HepG2 (cell line): Measurements from ENCODE around the gene FASTK. TPM values are rescaled to one million over a fixed set of nuclear protein-coding genes. Genes with fewer than 3 reads are reported as not detected.
A peak's percentile ranks its signal among the peaks of the same experiment; 100 is the strongest.

Source experiments
- ARID3A ChIP-seq: IDR thresholded peaks from 2 replicates; pipeline ENCODE4 v1.6.1; 2012; ENCODE audit warnings: low read depth, low read length, improper control_type of control experiment
- CEBPZ ChIP-seq: IDR thresholded peaks from 2 replicates; pipeline ENCODE4 v1.6.1; 2012; ENCODE audit warnings: low read length, improper control_type of control experiment
- EEA1 ChIP-seq: sonication (generic); formaldehyde crosslinking; IDR thresholded peaks from 2 replicates; pipeline ENCODE4 v1.5.1; 2020; ENCODE audit warnings: mild to moderate bottlenecking, missing genetic modification reagents, borderline replicate concordance
- EHMT2 ChIP-seq: fragments of 200-600 bp; sonication (generic); IDR thresholded peaks from 2 replicates; pipeline ENCODE4 v1.7.0; 2017; ENCODE audit warnings: antibody characterized with exemption, low read depth, low read length, borderline replicate concordance
- FIP1L1 ChIP-seq: fragments of 200-400 bp; formaldehyde crosslinking; IDR thresholded peaks from 2 replicates; pipeline ENCODE4 v1.6.1; 2018; ENCODE audit warnings: low read depth, mild to moderate bottlenecking, low read length, moderate library complexity, borderline replicate concordance; ENCODE audit not compliant: insufficient read depth
- GATAD2A ChIP-seq: IDR thresholded peaks from 2 replicates; pipeline ENCODE4 v1.6.1; 2016
- HOXA5 ChIP-seq: sonication (generic); formaldehyde crosslinking; IDR thresholded peaks from 2 replicates; pipeline ENCODE4 v1.4.0; 2020; ENCODE audit warnings: missing genetic modification reagents
- MXD4 ChIP-seq: IDR thresholded peaks from 2 replicates; pipeline ENCODE4 v1.6.1; 2016; ENCODE audit warnings: mild to moderate bottlenecking, missing biosample characterization, missing genetic modification reagents
- NONO ChIP-seq, 2 experiments: fragments of 450-650 bp in 1 of 2; sonication (generic) in 1 of 2; formaldehyde crosslinking in 1 of 2; IDR thresholded peaks in 1 of 2; conservative IDR thresholded peaks in 1 of 2; 2 replicates each; pipeline versions ENCODE4 v1.6.1 to v1.8.0; 2017 to 2022; ENCODE audit warnings: mild to moderate bottlenecking in 1 of 2, missing genetic modification reagents in 1 of 2, moderate library complexity in 1 of 2
- PAWR ChIP-seq: sonication (generic); formaldehyde crosslinking; IDR thresholded peaks from 2 replicates; pipeline ENCODE4 v1.4.0; 2020; ENCODE audit warnings: missing genetic modification reagents, mild to moderate bottlenecking, borderline replicate concordance
- PCBP2 ChIP-seq: fragments of 200-400 bp; formaldehyde crosslinking; optimal IDR thresholded peaks from 2 replicates; pipeline ENCODE3; 2018; ENCODE audit warnings: low read length, low read depth; ENCODE audit not compliant: poor library complexity, severe bottlenecking
- PHF8 ChIP-seq: sonication (generic); formaldehyde crosslinking; IDR thresholded peaks from 2 replicates; pipeline ENCODE4 v1.5.0; 2020; ENCODE audit warnings: missing genetic modification reagents
- RBAK ChIP-seq: sonication (generic); formaldehyde crosslinking; IDR thresholded peaks from 2 replicates; pipeline ENCODE4 v1.5.1; 2020; ENCODE audit warnings: mild to moderate bottlenecking, missing genetic modification reagents
- SAFB2 ChIP-seq: sonication (generic); formaldehyde crosslinking; IDR thresholded peaks from 2 replicates; pipeline ENCODE4 v1.5.1; 2020; ENCODE audit warnings: missing genetic modification reagents, low read depth, mild to moderate bottlenecking, borderline replicate concordance
- SRF ChIP-seq: IDR thresholded peaks from 2 replicates; pipeline ENCODE4 v1.6.1; 2011; ENCODE audit warnings: mild to moderate bottlenecking, low read depth, low read length, moderate library complexity
- STAG1 ChIP-seq: sonication (generic); formaldehyde crosslinking; IDR thresholded peaks from 2 replicates; pipeline ENCODE4 v1.4.0; 2020; ENCODE audit warnings: missing genetic modification reagents
- ZNF326 ChIP-seq: sonication (generic); formaldehyde crosslinking; IDR thresholded peaks from 2 replicates; pipeline ENCODE4 v1.4.0; 2020; ENCODE audit warnings: missing genetic modification reagents, borderline replicate concordance
- ZNF33A ChIP-seq: sonication (generic); formaldehyde crosslinking; IDR thresholded peaks from 2 replicates; pipeline ENCODE4 v1.5.1; 2020; ENCODE audit warnings: missing genetic modification reagents, mild to moderate bottlenecking, moderate library complexity, borderline replicate concordance
- ZNF430 ChIP-seq: sonication (generic); formaldehyde crosslinking; IDR thresholded peaks from 2 replicates; pipeline ENCODE4 v1.9.0; 2021; ENCODE audit warnings: mild to moderate bottlenecking, missing genetic modification reagents
- ZNF451 ChIP-seq: sonication (generic); formaldehyde crosslinking; IDR thresholded peaks from 2 replicates; pipeline ENCODE4 v1.5.0; 2020; ENCODE audit warnings: mild to moderate bottlenecking, missing genetic modification reagents
- ZNF510 ChIP-seq: sonication (generic); formaldehyde crosslinking; IDR thresholded peaks from 2 replicates; pipeline ENCODE4 v1.4.0; 2020; ENCODE audit warnings: low read depth, mild to moderate bottlenecking, missing genetic modification reagents
- ZNF639 ChIP-seq: conservative IDR thresholded peaks from 2 replicates; pipeline ENCODE4 v1.6.1; 2018; ENCODE audit warnings: missing genetic modification reagents
- ZNF768 ChIP-seq: sonication (generic); formaldehyde crosslinking; IDR thresholded peaks from 2 replicates; pipeline ENCODE4 v1.4.0; 2020; ENCODE audit warnings: missing genetic modification reagents
- ZNF782 ChIP-seq: sonication (generic); formaldehyde crosslinking; IDR thresholded peaks from 2 replicates; pipeline ENCODE4 v1.4.0; 2020; ENCODE audit warnings: missing genetic modification reagents, mild to moderate bottlenecking, borderline replicate concordance
- polyA plus RNA-seq, 8 experiments: library from polyadenylated mRNA; depleted of rRNA in 3 of 8; stranded (reverse) in 7 of 8; unstranded in 1 of 8; fragments of >200 nt; fragmentation: Illumina TruSeq in 4 of 8; extraction: Trizol in 4 of 8; gene quantifications; 2 replicates each; pipeline versions ENCODE4 v1.2.1 to v1.2.3, GENCODE V29; 2011 to 2016; ENCODE audit warnings: low read depth in 4 of 8, missing spikeins in 1 of 8, mixed read lengths in 1 of 8; ENCODE audit not compliant: insufficient read depth in 1 of 8
- total RNA-seq, 5 experiments: library from RNA; depleted of rRNA; stranded (reverse); fragments of >200 nt; fragmentation: Illumina TruSeq; extraction: Trizol; gene quantifications; 2 replicates each; pipeline ENCODE4 v1.2.3, GENCODE V29; 2016; ENCODE audit warnings: low read depth in 1 of 5

FASTK gene
- total and polyA plus RNA-seq, 2 of the 13 experiments (the other 11 are each of a cell fraction or from before 2014, with no cell fraction given): 52.9 to 55.7 TPM

- TF ChIP-seq PAWR (CRISPR knock-in tag) (no peak), STAG1 (CRISPR knock-in tag) (no peak), ARID3A (0 out of 2 replicates have a peak, but pooled peaks have one; percentile 30), SRF (no peak), ZNF430 (CRISPR knock-in tag) (peak; percentile 25; the same call in 1 of the 2 replicates), ZNF33A (no peak), ZNF639 (CRISPR knock-in tag) (no peak), CEBPZ (no peak), ZNF768 (CRISPR knock-in tag) (no peak), EHMT2 (no peak), RBAK (CRISPR knock-in tag) (no peak), ZNF782 (CRISPR knock-in tag) (no peak; the same call in 1 of the 2 replicates), ZNF510 (no peak), PHF8 (0 out of 2 replicates have a peak, but pooled peaks have one; percentile 53), GATAD2A (CRISPR knock-in tag) (no peak), EEA1 (0 out of 2 replicates have a peak, but pooled peaks have one; percentile 52), HOXA5 (CRISPR knock-in tag) (no peak), PCBP2 (no peak), NONO (IDR thresholded peaks at IDR 0.05) (no peak), NONO (CRISPR knock-in tag; conservative IDR thresholded peaks at IDR 0.05) (peak; percentile 72), FIP1L1 (no peak), SAFB2 (0 out of 2 replicates have a peak, but pooled peaks have one; percentile 34), MXD4 (CRISPR knock-in tag) (peak; percentile 75; the same call in 1 of the 2 replicates), ZNF451 (CRISPR knock-in tag) (peak; percentile 74), ZNF326 (CRISPR knock-in tag) (no peak)
These were observed 18.0 kb downstream of the FASTK start (continued) for GRCh38 chr7:151062399-151063211.
